HG02885 (cell line): Measurements from ENCODE around the gene RABGGTA.

ENCODE experiments used
- ATAC-seq: cut with Tn5 transposase; IDR thresholded peaks from one replicate; pipeline ENCODE4 v1.9.1; 2021; ENCODE audit warnings: mild to moderate bottlenecking; ENCODE audit not compliant: unreplicated experiment, poor library complexity

RABGGTA gene

DNA sequence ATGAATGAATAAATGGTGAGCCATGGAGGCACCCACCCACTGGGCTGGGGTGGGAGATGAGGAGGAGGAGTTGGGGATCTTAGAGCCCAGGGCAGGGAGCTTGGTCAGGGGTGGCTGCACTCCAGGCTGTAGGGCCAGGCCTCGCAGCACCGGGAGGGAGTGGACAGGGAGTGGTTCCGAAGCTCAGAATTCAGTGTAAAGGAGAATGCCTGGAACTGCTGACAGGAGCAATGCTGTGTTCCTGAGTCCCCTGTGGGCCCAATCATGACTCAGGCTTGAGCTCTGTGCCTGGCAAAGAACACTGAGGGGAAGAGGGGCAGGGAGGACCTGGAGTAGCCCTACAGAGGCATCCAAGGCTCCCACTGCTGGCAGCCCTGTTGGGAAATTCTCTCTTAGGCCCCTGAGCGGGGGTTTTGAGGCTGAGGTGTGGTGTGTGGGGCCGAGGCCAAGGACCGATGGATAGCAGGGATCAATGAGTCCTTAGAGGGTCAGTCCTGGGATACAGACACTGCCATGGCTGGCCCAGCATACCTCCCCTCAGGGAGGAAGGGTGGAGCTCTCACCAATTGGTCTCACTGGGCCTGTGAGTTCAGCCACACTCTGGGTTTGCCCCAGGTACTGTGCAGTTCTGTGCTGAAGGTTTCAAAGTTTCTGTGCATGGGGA is 9.5 kb upstream of the RABGGTA start:
- no peak for ATAC-seq

DNA sequence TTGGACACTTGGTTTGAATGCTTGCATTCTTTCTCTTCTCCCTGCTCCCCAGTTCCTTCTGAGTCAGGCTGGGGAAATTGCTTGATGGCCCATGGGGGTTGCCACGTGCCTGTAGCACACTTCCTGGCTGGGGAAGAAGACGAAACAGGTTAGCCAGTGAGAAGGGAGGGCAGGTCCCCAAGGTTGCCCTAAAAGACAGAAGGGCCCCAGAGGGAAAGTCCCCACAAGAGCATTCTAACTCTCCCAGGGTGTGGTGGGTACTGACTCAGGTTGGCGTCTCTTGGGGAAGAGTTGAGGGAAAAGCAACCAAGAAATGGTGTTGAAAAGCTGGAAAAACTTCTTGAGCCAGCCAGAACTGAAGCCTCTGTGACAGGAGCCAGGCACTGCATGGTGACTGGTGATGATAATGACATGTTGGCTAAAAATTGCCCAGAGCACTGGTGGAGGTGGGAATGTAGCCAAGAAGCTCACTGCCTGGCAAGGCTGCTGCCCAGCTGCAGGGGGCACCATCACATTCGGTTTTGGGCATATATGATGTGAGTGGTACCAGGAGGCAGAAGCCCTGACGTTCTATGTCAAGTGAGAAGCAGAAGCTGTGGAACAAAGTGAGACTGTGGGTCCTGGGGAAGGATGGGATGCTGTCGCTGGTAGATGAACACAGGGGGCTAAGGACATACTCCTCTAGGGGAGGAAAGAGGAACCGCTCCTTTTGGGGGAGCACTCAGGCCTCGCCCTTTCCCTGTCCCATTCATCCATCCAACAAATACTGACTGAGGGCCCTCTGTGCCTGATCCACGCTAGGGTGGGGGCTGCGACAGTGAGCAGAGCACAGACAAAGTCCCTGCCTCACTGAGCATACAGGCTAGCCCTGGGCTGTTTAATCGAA is 8.1 kb upstream of the RABGGTA start:
- ATAC-seq, result peak; percentile 70

DNA sequence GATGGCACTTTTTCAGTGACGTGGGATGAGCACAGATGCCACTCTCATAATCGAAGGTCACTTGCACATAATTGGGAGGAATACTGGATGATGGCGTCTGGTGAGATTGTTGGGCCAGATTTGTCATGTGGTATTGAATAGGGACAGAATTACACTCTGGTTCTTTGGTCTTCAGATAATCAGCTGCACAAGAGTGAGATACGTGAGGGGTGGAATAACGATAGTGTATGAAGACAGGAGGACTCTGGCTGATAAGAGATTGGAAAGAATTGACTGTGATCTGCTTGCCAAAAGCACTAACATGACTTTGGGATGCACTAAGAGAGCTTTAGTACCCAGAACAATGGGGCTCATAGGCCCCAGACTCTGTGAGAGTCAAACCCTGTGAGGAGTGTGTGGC is 7.0 kb upstream of the RABGGTA start:
- ATAC-seq, result no peak

DNA sequence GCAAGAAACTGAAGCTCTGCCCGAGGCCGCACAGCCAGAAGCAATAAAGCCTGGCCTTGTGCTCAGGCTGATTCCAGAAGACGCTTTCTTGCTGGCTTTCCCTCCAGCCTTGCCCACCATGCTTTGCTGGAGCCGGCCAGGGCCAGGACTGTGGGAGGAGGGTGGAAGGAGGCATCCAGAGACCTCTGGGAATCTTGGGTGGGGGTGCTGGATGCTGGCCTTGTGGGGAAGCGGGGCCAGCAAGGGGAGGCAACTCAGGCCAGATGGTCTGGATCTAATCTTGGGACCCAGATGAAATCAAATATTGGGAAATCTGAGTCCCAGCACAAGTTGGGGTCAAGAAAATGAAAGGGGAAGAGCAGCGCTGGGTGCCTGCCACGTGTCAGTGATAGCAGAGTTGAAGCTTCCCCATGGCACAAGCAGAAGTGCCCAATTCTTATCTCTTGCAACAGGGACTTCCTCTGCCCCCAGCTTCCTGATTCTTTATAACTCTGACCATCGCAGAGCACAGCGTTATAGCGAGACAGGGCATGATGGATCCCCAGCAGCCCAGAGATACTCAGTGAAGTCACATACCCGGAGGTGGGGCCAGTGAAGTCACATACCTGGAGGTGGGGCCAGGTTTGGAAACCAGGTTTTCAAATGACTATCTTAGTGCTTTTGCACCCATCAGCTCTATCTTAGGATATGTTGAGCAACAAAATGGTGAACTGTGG is 6.4 kb upstream of the RABGGTA start:
- ATAC-seq, result no peak

DNA sequence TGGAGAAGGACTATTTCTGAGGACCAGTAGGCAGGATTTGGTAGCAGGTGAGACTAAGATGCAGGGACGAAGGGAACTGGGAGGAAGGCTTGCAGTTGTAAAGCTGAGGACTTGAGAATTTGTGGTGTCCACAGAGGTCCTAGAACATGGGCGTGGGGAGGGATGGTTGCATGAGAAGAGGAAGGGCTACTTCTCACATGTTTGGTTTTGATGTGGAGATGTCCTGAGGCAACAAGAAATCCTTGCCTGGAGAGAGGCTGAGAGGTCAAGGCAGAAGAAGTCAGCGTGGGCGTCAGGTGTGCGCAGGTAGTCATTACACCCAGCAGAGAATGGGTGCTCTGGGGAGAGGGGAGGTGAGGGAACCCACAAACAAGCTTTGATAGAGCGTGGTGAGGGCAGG is 5.7 kb upstream of the RABGGTA start:
- ATAC-seq, result no peak

DNA sequence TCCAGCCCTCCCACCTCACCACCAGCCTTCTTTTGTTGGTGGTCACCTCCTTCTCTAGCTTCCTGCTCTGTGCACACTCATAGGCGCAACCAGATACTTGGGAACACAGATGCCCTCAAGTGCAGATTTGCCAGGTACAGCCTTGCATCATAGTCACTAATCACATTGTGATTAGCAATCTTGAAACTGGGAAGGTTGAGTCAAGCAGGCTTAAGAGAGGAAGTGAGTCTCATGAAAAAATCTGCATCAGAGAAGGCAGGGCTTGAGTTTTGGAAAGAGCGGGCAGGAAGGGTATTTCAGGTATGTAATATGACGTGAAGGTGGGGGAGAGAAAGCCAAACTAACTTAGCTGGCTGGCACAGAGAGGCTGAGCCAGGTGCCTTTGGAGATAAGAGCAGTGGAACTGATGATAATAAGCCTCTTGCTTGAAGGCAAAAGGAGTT is 2.7 kb upstream of the RABGGTA start:
- ATAC-seq, result peak; percentile 52

DNA sequence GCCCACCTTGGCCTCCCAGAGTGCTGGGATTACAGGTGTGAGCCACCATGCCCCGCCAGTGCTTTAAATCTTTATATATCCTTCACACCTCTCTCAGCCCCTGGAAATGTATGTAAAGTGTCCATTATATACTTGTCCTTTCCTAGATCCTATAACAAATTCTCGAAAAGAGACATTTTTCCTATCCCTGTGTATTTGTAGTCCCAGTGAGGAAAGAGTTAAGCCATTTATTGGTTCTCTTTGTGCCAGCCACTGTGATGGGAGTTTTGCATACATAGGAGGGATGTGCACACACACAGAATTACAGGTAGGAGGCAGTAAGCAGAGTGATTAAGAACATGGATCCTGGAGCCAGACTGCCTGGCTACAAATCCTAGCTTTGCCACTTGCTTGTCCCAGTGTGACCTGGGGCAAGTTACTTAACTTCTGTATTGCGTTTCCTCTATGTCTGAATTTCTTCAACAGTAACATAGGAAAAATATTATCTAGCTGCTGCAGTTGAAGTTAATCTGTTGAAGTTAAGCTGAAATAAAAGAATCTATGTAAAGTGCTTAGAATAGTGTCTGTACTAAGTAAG is 2.1 kb upstream of the RABGGTA start:
- no peak for ATAC-seq

DNA sequence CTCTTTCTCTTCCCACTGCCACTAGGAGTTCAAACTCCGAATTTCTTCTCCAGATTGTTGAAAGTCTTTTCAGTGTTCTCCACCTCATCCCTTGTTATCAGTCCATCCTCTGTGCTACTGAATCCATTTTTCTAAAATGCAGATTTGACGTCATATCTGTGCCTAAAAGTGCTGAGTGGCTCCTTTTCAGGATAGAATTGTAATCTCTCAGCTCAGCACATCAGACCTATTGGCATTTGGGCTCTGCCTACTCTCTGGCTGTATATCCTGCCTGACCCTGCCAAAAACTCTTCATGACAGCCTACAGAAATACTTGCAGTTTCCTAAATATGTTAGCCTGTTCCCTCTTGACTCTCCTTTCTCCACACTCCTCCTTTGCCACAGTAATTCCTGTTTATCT is 1.1 kb upstream of the RABGGTA start:
- no peak for ATAC-seq

DNA sequence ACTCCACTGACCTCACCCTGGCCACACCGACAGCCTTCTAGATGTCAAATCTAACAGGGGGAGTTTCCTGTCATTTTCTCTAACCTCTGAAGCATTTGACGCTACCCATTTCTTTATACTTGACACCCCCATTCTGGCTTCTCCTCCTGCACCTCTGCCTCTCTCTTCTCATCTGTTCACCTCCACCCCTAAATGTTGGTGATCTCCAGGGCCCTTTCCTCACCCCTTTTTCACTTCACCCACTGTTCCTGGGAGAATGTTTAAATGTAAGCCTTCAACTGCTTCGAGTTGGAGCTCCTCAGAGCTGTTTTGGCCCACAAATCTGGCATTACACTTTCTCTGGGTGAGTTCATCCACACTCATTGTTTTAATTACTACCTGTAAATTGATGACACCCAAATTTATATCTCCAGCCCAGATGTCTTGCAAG is 452 bp upstream of the RABGGTA start:
- ATAC-seq, result no peak

DNA sequence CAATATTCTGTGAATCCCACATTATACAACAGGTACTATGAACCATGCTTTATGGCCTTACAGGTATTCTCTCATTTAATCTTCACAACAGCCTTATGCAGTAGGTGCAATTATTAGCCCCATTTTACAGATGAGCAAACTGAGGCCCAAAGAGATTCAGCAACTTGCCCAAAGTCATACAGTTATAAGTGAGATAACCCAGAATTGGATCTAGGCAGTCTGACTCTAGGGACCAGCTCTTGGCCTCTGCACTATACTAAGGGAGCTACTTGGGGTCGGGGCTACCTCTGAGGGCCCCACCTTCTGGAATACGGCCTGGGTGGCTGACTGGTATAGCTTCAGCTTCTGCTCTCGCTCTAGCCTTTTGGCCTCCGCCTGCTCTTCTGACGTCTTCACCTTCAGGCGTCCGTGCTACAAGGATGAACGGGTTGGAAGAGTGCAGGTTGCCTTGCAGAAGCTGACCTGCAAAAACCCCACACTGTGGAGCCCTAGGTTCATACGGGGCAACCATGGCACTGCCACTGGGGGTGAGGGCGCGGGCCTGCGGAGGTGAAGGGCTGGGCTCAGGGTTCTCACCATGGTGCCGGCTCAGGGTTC is 762 bp downstream of the RABGGTA start:
- ATAC-seq, result no peak

DNA sequence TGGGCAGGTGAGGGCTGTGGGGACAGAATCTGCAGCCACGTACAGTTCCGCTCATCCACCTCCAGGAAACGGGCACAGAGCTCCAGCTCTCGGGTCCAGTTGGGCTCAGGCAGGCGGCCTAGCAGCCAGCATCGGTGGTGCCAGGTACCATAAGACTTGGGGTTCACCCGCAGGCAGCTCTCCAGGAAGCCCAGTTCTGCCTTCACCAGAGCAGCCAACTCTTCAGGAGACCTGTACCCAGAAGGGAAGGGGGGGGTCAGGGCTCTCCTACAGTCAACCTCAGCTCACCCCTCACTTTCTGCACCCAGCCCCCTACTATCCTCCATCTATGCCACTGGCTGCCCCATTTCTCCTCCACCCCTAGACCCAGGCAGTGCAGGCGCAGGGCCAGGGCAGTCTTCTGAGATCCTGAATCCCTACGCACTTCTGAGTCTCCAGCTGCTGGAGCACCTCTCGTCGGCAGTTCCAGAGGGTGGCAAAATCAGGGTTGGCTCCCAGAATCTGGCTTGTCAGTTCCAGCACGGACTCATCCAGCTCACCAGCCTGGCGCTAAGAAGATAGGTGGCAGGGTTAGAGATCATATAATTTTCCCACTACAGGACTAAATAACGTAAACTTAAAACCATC is 1.4 kb downstream of the RABGGTA start:
- no peak for ATAC-seq

DNA sequence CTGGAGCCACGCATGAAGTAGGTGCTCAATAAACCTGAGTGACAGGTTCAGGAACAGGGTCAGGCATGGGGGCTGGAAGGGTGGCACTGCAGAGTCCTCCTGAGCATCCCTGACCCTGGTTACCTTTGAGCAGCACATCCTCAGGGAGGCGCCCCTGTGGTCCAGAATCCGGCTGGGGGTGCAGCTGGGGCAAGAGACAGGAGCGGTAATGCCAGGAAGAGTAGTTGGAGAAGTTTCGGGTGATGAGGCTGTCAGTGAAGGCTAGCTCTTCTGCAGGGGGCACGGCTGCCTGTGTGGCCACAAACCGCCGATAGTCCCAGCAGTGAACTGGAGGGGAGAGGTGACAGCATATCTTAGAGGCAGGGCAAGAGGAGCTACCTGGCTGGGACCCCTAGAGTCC is 2.0 kb downstream of the RABGGTA start:
- no peak for ATAC-seq

DNA sequence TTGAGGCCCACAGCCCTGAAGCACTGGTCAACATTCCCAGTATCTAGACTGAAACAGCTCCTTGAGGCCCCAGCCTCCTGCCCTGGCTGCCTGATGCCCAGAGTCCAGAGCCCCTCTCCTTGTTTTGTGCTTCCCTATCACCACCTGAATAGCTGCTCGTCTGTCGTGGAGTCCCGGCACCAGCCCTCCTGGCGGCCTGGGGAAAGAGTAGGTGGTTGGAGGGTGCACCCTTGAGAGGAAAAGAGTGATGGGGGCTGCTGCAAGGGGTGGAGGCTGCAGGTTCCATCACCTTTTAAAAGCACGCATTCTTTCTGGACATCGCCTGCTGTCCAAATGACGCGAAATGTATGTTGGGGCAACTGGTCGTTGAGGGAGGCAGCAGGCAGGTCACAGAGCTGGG is 3.2 kb downstream of the RABGGTA start:
- ATAC-seq, result no peak

DNA sequence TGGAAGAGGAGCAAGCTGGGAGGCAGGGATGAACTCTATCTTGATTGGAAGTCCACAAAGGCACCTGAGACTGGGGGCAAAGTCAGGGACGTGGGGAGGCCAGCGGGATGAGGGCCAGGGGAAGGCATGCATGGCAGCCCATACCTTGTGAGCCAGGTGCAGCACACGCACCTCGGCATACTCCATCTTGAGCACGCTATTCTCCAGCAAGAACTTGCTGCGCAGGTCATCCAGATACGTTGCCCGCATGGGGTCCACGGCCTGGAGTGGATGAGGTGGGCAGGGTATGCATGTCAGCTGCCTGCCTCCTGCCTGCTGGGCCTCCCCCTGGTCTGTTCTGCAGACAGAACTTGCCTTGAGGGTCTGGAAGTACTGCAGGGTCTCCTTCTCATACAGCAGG is 3.9 kb downstream of the RABGGTA start:
- ATAC-seq, result no peak

DNA sequence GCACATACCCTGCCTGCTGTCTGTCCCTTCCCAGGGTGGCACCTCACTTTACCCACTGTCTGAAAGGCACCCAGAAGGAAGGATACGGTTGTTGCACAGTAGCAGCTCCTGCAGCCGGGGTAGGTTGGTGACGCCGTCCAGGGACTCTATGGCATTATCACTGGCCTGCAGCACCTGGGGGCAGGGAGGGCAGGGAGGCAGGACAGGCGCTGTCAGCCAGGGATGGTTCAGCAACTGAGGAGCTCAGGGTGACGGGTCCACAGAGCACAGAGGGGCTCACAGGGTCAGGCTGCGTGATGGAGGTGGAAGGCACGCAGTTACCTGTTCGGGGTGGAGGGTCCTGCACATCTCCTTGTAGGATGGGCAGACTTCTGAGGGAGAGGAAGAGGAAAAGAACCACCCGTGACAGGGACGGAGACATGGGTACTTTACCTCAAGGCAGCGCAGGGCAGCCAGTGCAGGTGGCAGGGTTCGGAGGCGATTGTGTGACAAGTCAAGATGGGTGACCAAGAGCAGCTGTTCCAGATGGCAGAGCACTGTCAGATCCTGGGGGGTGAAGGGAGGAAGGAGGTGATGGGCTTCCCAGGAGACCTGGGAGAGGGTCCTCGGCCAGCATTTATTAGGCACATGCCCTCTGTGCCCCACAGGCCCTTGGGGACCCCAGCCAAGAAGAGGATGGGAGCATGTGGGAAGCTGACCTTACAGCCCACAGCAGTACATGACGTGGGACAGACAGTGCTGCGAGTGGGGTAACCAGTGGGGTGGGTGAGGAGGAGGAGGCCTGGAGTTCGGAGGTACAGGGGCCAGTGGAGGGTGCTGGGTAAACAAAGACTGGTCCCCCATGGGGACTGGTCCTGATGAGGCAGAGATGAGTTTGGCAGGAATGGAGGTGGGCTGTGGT is 4.8 kb downstream of the RABGGTA start:
- ATAC-seq, result no peak

DNA sequence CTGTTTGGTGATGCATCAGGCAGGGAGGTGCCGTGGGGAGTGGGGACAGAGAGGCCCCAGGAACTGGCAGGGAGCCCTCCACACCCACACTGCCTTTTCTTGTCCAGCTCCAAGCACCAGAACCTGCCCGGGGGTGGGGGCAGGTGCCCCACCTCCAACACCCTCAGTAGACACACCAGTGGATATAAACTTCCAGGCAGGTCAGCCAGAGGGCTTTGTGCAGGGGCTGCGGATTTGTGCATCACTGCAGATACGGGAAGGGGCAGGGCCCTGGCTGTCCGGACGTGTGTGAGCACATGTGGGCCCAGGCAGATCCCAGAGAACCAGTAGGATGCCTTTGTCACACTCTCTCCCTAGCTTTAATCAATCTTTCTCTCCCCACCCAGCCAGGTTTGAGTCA is 7.1 kb downstream of the RABGGTA start:
- ATAC-seq, result no peak

DNA sequence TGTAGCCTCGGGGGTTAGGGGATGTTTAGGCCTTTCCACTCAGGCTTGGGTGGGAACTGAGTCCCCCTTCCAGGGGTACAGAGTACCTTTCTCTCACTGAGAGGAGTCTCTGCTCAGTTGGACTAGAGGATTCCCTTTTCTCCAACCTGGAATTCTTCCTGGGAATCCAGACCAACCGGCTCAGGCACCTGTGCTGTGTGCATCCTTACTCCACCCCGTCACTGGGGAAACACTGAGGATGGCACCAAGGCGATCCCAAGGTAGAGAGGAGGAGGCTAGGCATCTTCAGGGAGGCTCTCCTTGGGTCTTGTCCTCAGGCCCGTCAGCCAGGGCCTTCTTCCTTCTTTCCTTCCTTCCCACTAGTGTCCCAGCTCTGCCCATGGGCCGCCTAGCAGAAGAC is 7.5 kb downstream of the RABGGTA start:
- ATAC-seq, result no peak

DNA sequence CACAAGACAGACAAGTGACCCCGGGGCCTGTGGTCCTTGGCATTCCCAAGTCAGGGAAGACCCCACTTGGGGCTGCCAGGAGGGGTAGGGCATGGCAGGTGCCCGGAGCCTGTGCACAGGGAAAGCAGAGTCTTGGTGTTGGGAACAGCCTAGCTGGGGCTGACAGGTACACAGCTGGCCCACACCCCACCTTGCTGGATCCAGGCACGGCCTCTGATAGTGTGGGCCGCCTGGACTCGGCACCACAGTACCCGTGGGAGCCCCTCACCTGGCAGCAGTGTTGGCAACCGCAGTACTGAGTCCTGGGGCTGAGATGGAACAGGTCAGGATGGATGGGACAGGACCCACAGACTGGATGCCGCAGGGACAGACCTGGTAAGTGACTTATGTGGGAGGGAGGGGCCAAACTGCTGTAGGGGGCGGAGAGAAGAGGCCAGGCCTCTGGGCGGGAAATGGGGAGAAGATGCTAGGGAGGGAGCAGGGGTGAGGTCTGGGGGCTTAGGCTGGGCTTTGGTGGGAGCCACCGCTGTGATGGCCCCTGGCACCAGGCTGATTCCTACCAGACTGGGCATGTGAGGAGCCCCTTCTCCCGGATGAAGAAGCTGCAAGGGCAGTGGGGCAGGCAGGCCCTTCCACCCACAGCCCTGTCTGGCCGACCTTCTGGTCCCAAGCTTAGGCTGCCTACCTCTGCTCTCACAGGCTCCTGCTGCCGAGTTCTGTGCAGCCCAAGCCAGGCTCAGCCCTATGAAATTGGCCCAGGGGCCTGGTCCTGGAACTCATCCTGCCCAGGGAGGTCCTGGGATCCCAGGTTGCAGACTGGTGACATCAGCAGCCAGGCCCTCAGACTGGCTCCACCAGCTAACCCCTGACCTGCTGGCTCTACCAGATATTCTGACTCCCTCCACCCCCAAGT is 8.3 kb downstream of the RABGGTA start, which contains the start of gene TGM1:
Gene TGM1, minus strand, starts transcription at position 357 of the 913 bp plus-strand sequence. CDS start 825 bp downstream, outside the sequence.
- ATAC-seq, result no peak
